ENCODE results near the gene CCDC33. TPM values are rescaled to one million over a fixed set of nuclear protein-coding genes. Genes with fewer than 3 reads are reported as not detected.

The CCDC33 gene
- total RNA-seq, 1 experiment from 2014 or later, result 10.6 TPM

DNA sequence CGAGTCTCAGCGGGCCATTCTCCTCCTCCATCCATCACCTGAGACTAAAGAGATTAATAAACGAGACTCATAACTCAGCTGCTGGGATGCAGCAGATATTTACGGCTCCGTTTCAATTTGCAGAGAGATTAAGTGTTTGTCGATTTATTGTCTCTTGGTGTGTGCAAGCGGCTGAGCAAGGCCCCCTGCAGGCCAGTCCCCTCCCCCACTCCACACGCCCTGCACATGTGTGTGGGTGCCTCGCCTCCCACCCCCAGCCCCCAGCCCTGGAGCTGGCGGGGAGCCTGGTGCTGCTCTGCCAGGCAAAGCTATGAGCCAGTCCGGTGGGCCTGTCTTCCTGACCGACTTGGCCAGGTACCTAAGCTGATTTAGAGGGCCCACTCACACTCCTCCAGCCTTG, 68.3 kb downstream of the CCDC33 start (continued):
- TF ChIP-seq, protein P1, sequence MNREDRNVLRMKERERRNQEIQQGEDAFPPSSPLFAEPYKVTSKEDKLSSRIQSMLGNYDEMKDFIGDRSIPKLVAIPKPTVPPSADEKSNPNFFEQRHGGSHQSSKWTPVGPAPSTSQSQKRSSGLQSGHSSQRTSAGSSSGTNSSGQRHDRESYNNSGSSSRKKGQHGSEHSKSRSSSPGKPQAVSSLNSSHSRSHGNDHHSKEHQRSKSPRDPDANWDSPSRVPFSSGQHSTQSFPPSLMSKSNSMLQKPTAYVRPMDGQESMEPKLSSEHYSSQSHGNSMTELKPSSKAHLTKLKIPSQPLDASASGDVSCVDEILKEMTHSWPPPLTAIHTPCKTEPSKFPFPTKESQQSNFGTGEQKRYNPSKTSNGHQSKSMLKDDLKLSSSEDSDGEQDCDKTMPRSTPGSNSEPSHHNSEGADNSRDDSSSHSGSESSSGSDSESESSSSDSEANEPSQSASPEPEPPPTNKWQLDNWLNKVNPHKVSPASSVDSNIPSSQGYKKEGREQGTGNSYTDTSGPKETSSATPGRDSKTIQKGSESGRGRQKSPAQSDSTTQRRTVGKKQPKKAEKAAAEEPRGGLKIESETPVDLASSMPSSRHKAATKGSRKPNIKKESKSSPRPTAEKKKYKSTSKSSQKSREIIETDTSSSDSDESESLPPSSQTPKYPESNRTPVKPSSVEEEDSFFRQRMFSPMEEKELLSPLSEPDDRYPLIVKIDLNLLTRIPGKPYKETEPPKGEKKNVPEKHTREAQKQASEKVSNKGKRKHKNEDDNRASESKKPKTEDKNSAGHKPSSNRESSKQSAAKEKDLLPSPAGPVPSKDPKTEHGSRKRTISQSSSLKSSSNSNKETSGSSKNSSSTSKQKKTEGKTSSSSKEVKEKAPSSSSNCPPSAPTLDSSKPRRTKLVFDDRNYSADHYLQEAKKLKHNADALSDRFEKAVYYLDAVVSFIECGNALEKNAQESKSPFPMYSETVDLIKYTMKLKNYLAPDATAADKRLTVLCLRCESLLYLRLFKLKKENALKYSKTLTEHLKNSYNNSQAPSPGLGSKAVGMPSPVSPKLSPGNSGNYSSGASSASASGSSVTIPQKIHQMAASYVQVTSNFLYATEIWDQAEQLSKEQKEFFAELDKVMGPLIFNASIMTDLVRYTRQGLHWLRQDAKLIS (CRISPR knock-in tag; IDR thresholded peaks at IDR 0.05; ENCODE audit: borderline replicate concordance), result no peak
- TF ChIP-seq, protein P2, sequence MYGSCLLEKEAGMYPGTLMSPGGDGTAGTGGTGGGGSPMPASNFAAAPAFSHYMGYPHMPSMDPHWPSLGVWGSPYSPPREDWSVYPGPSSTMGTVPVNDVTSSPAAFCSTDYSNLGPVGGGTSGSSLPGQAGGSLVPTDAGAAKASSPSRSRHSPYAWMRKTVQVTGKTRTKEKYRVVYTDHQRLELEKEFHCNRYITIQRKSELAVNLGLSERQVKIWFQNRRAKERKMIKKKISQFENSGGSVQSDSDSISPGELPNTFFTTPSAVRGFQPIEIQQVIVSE (CRISPR knock-in tag; IDR thresholded peaks at IDR 0.05; ENCODE audit: borderline replicate concordance), result no peak
- TF ChIP-seq NFATC4 (CRISPR knock-in tag; IDR thresholded peaks at IDR 0.05), result no peak
- TF ChIP-seq ELF4 (CRISPR knock-in tag; IDR thresholded peaks at IDR 0.05; ENCODE audit: low read depth), result no peak
- TF ChIP-seq CREB1 (CRISPR knock-in tag; IDR thresholded peaks at IDR 0.05), result no peak

DNA sequence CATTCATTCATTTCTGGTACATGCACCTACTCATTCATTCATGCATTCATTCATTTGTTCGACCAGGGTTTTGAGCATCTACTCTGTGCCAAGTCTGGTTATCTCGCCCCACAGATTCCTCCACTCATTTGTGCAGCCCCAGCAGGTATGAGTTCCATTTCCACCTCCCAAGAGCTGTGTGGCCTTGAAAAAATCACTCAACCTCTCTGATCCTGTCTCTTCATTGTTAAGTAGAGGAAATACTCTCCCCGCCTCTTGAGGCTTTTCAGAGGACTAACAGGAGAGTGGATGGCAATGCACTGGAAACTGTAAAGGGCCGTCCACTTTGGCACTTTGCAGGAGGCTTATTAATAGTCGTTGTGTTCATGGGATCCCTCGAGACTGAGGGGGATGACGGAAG, 69.6 kb downstream of the CCDC33 start:
- POLR2A ChIA-PET, result interaction anchor here (1.5 kb wide), 1 partner anchor 42 kb away, joined by 3 read pairs; no protein-coding TSS in a partner anchor
- Mint-ChIP-seq H3K4me3 (no peak overlapping the region), H3K9me3 (no peaks in the 10 kb centered on the region), H3K4me1 (peaks cover 81% of the 10 kb centered on the region), H3K36me3 (no peaks in the 10 kb centered on the region), H3K27me3 (ENCODE audit: low read depth) (peaks cover 50% of the 10 kb centered on the region), H3K27ac (no peak overlapping the region)
- no peak for TF ChIP-seq GABPB1 (CRISPR knock-in tag; IDR thresholded peaks at IDR 0.05)
- TF ChIP-seq ZBTB21 (CRISPR knock-in tag; IDR thresholded peaks at IDR 0.05; ENCODE audit: borderline replicate concordance), result no peak
- TF ChIP-seq, protein P2 (CRISPR knock-in tag; IDR thresholded peaks at IDR 0.05; ENCODE audit: borderline replicate concordance), result no peak
- no peak for TF ChIP-seq CREM (CRISPR knock-in tag; IDR thresholded peaks at IDR 0.05)
- TF ChIP-seq, protein P3, sequence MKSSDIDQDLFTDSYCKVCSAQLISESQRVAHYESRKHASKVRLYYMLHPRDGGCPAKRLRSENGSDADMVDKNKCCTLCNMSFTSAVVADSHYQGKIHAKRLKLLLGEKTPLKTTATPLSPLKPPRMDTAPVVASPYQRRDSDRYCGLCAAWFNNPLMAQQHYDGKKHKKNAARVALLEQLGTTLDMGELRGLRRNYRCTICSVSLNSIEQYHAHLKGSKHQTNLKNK (CRISPR knock-in tag; IDR thresholded peaks at IDR 0.05), result no peak
- ATAC-seq (no peak), DNase-seq (ENCODE audit: low spot score) (no peak)
- CTCF ChIA-PET, result interaction anchor here (1.3 to 6.2 kb wide), 5 partner anchors 9 to 177 kb away, joined by 4 to 53 read pairs (median 7); partner anchors contain the start of genes ISLR2 and STRA6

DNA sequence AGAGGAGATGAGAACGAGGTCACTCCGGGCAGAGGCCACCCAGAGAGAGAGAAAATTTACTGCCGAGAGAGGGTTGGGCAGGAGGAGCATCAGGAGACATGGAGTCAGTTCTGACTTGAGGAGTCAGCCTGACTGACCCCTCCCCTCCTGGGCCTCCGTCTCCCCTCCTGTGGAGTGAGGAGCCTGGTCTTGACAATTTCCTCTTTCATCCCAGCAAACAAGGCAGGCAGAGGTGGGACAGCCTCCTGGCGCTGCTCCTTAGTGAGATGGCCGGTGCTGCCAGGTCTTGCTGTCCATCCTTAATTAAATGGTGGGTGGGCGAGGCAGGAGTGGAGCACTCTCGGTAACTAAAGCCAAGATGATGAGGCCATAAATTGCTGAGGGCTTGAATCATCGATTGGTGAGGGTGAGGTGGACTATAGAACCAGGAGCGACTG, 70.7 kb downstream of the CCDC33 start:
- Mint-ChIP-seq H3K4me1 (peaks cover 74% of the 10 kb centered on the region), H3K27ac (no peak overlapping the region), H3K36me3 (no peaks in the 10 kb centered on the region), H3K27me3 (ENCODE audit: low read depth) (peaks cover 41% of the 10 kb centered on the region), H3K9me3 (no peaks in the 10 kb centered on the region), H3K4me3 (no peak overlapping the region)
- TF ChIP-seq, protein P4, sequence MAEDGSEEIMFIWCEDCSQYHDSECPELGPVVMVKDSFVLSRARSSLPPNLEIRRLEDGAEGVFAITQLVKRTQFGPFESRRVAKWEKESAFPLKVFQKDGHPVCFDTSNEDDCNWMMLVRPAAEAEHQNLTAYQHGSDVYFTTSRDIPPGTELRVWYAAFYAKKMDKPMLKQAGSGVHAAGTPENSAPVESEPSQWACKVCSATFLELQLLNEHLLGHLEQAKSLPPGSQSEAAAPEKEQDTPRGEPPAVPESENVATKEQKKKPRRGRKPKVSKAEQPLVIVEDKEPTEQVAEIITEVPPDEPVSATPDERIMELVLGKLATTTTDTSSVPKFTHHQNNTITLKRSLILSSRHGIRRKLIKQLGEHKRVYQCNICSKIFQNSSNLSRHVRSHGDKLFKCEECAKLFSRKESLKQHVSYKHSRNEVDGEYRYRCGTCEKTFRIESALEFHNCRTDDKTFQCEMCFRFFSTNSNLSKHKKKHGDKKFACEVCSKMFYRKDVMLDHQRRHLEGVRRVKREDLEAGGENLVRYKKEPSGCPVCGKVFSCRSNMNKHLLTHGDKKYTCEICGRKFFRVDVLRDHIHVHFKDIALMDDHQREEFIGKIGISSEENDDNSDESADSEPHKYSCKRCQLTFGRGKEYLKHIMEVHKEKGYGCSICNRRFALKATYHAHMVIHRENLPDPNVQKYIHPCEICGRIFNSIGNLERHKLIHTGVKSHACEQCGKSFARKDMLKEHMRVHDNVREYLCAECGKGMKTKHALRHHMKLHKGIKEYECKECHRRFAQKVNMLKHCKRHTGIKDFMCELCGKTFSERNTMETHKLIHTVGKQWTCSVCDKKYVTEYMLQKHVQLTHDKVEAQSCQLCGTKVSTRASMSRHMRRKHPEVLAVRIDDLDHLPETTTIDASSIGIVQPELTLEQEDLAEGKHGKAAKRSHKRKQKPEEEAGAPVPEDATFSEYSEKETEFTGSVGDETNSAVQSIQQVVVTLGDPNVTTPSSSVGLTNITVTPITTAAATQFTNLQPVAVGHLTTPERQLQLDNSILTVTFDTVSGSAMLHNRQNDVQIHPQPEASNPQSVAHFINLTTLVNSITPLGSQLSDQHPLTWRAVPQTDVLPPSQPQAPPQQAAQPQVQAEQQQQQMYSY (CRISPR knock-in tag; IDR thresholded peaks at IDR 0.05), result peak; percentile 59; the same call in 1 of the 2 replicates
- TF ChIP-seq CREM (CRISPR knock-in tag; IDR thresholded peaks at IDR 0.05), result no peak
- DNase-seq (ENCODE audit: low spot score), result no peak
- no peak for ATAC-seq
- POLR2A ChIA-PET, result interaction anchor here (1.5 kb wide), 1 partner anchor 177 kb away, joined by 4 read pairs; the partner anchor contains the start of gene ISLR2
- CTCF ChIA-PET, result interaction anchor here (1.0 to 6.2 kb wide), 24 partner anchors 16 to 334 kb away, joined by 4 to 347 read pairs (median 18); partner anchors contain the start of genes ISLR, ISLR2, PML and STRA6

All from WTC11 (cell line).